H1 (cell line): ENCODE data around the gene ARHGAP12. TPM values are rescaled to one million over a fixed set of nuclear protein-coding genes. Genes with fewer than 3 reads are reported as not detected.

Experiments used
- CTCF ChIA-PET: fragments of 300-600 bp; sonication (Branson Sonifier 250); formaldehyde crosslinking; loops from one replicate; lab custom pipeline; 2021; ENCODE audit not compliant: partially characterized antibody; lab: Charles Lee
- POLR2A ChIA-PET: fragments of 300-600 bp; sonication (Branson Sonifier 250); formaldehyde crosslinking; loops from one replicate; lab custom pipeline; 2021; ENCODE audit warnings: inconsistent platforms; ENCODE audit not compliant: partially characterized antibody; lab: Charles Lee
- DNase-seq, 2 experiments: peaks; one replicate each; pipeline versions ENCODE4 v3.0.0 to v3.0.0-alpha.2; 2010 to 2022; ENCODE audit warnings: low spot score in 2 of 2, low read depth in 1 of 2, mixed read lengths in 1 of 2
- FAIRE-seq: peaks from 2 replicates; lab custom pipeline; 2011; peaks lifted over from hg19 to GRCh38; lab: Jason Lieb, UNC
- H2AFZ ChIP-seq: 2 replicates; pipeline ENCODE4 v1.8.1; 2012; ENCODE audit warnings: low read length, inconsistent platforms
- H2AK5ac ChIP-seq: 2 replicates; pipeline ENCODE4 v1.6.1; 2013; ENCODE audit warnings: low read depth, low read length
- H2BK120ac ChIP-seq: replicated peaks from 2 replicates; pipeline ENCODE3; 2013; ENCODE audit warnings: low read depth, low read length, inconsistent platforms
- H2BK12ac ChIP-seq: 2 replicates; pipeline ENCODE4 v1.6.1; 2013; ENCODE audit warnings: low read depth, low read length
- H2BK15ac ChIP-seq: 2 replicates; pipeline ENCODE4 v1.6.1; 2013; ENCODE audit warnings: low read length
- H2BK20ac ChIP-seq: 2 replicates; pipeline ENCODE4 v1.6.1; 2013; ENCODE audit warnings: low read length
- H2BK5ac ChIP-seq: 2 replicates; pipeline ENCODE4 v1.6.1; 2013; ENCODE audit warnings: low read depth, low read length
- H3K14ac ChIP-seq: 2 replicates; pipeline ENCODE4 v1.6.1; 2013; ENCODE audit warnings: inconsistent platforms; ENCODE audit not compliant: insufficient read length
- H3K18ac ChIP-seq: 2 replicates; pipeline ENCODE4 v1.6.1; 2013; ENCODE audit warnings: low read length; ENCODE audit errors: extremely low read depth
- H3K23ac ChIP-seq: 2 replicates; pipeline ENCODE4 v1.6.1; 2013; ENCODE audit warnings: inconsistent platforms; ENCODE audit not compliant: insufficient read length
- H3K23me2 ChIP-seq: 2 replicates; pipeline ENCODE4 v1.6.1; 2013; ENCODE audit warnings: low read depth, low read length
- H3K27ac ChIP-seq: 2 replicates; pipeline ENCODE4 v1.6.1; 2011; ENCODE audit warnings: low read depth, low read length, inconsistent platforms
- H3K27me3 ChIP-seq, 4 experiments: replicated peaks in 1 of 4; 1 replicate in 1 of 4; 2 replicates in 3 of 4; pipeline versions ENCODE4 v1.6.1 to v1.8.1; 2011 to 2013; ENCODE audit warnings: low read length in 3 of 4, mild to moderate bottlenecking in 3 of 4, inconsistent platforms in 2 of 4, mixed read lengths in 2 of 4, moderate library complexity in 1 of 4; ENCODE audit not compliant: control insufficient read depth in 3 of 4, insufficient read depth in 3 of 4; ENCODE audit errors: extremely low read depth in 1 of 4
- H3K36me3 ChIP-seq, 4 experiments: 2 replicates each; pipeline versions ENCODE4 v1.6.1 to v1.8.1; 2011 to 2013; ENCODE audit warnings: mild to moderate bottlenecking in 4 of 4, low read length in 3 of 4, moderate library complexity in 2 of 4, control low read depth in 1 of 4, inconsistent platforms in 1 of 4; ENCODE audit not compliant: insufficient read depth in 4 of 4, control insufficient read depth in 2 of 4
- H3K4ac ChIP-seq: replicated peaks from 2 replicates; pipeline ENCODE3; 2013; ENCODE audit warnings: low read length, low read depth, mixed read lengths, inconsistent platforms; ENCODE audit not compliant: insufficient read length
- H3K4me1 ChIP-seq, 4 experiments: replicated peaks in 1 of 4; 1 replicate in 1 of 4; 2 replicates in 3 of 4; pipeline versions ENCODE4 v1.6.1 to v1.8.1; 2011 to 2013; ENCODE audit warnings: low read length in 3 of 4, inconsistent platforms in 2 of 4, mixed read lengths in 1 of 4; ENCODE audit not compliant: insufficient read depth in 4 of 4, control insufficient read depth in 3 of 4
- H3K4me2 ChIP-seq, 2 experiments: 2 replicates each; pipeline versions ENCODE4 v1.6.1 to v1.8.1; 2011 to 2013; ENCODE audit warnings: low read depth in 2 of 2, low read length in 2 of 2, control low read depth in 1 of 2, inconsistent platforms in 1 of 2, mild to moderate bottlenecking in 1 of 2; ENCODE audit not compliant: insufficient read depth in 1 of 2
- H3K4me3 ChIP-seq, 4 experiments: fragments of 200-600, 300-600 bp in 1 of 4; sonication (generic), shearing (Covaris generic), sonication (Bioruptor Twin) in 1 of 4; 2 replicates each; pipeline versions ENCODE4 v1.5.1 to v1.8.1; 2011 to 2016; ENCODE audit warnings: low read length in 4 of 4, low read depth in 3 of 4, control low read depth in 2 of 4, inconsistent platforms in 2 of 4, mild to moderate bottlenecking in 2 of 4, mixed read lengths in 1 of 4, moderate library complexity in 1 of 4; ENCODE audit not compliant: insufficient read depth in 2 of 4; ENCODE audit errors: extremely low read depth in 1 of 4
- H3K56ac ChIP-seq: replicated peaks from 2 replicates; pipeline ENCODE3; 2013; ENCODE audit warnings: low read depth, mild to moderate bottlenecking, mixed read lengths, low read length, inconsistent platforms; ENCODE audit not compliant: insufficient read length
- H3K79me1 ChIP-seq: 2 replicates; pipeline ENCODE4 v1.6.1; 2013; ENCODE audit warnings: low read depth, low read length, control low read depth
- H3K79me2 ChIP-seq, 2 experiments: 2 replicates each; pipeline versions ENCODE4 v1.6.1 to v1.8.1; 2012 to 2013; ENCODE audit warnings: low read length in 2 of 2, mild to moderate bottlenecking in 2 of 2, inconsistent platforms in 1 of 2; ENCODE audit not compliant: insufficient read depth in 2 of 2, control insufficient read depth in 1 of 2
- H3K9ac ChIP-seq, 4 experiments: replicated peaks in 1 of 4; 1 replicate in 1 of 4; 2 replicates in 3 of 4; pipeline versions ENCODE4 v1.6.1 to v1.8.1; 2011 to 2013; ENCODE audit warnings: low read depth in 3 of 4, low read length in 3 of 4, control low read depth in 2 of 4, mild to moderate bottlenecking in 2 of 4, moderate library complexity in 2 of 4, inconsistent platforms in 1 of 4; ENCODE audit errors: extremely low read depth in 1 of 4
- H3K9me3 ChIP-seq, 2 experiments: 2 replicates each; pipeline versions ENCODE4 v1.6.1 to v1.8.1; 2012 to 2013; ENCODE audit warnings: mild to moderate bottlenecking in 2 of 2, moderate library complexity in 2 of 2, control low read depth in 1 of 2, inconsistent platforms in 1 of 2, low read depth in 1 of 2, low read length in 1 of 2, mixed read lengths in 1 of 2; ENCODE audit not compliant: insufficient read depth in 2 of 2
- H4K20me1 ChIP-seq, 2 experiments: replicated peaks in 1 of 2; 2 replicates each; pipeline versions ENCODE3 to v1.8.1; 2011 to 2013; ENCODE audit warnings: inconsistent platforms in 2 of 2, low read length in 2 of 2, mild to moderate bottlenecking in 1 of 2; ENCODE audit not compliant: insufficient read depth in 2 of 2, control insufficient read depth in 1 of 2
- H4K5ac ChIP-seq: 2 replicates; pipeline ENCODE4 v1.6.1; 2013; ENCODE audit warnings: low read length, low read depth, mixed read lengths, inconsistent platforms; ENCODE audit not compliant: insufficient read length
- H4K8ac ChIP-seq: 2 replicates; pipeline ENCODE4 v1.8.0; 2013; ENCODE audit warnings: mild to moderate bottlenecking, moderate library complexity, low read length, inconsistent platforms; ENCODE audit not compliant: insufficient read depth; ENCODE audit errors: extremely low read depth
- H4K91ac ChIP-seq: replicated peaks from 2 replicates; pipeline ENCODE3; 2013; ENCODE audit warnings: low read length, mixed read lengths, inconsistent platforms; ENCODE audit not compliant: insufficient read length
- BACH1 ChIP-seq: IDR thresholded peaks from 2 replicates; pipeline ENCODE4 v1.6.1; 2012; ENCODE audit warnings: low read length, improper control_type of control experiment
- CHD1 ChIP-seq: IDR thresholded peaks from 2 replicates; pipeline ENCODE4 v1.6.1; 2012; ENCODE audit warnings: low read depth, low read length, improper control_type of control experiment
- CTBP2 ChIP-seq: IDR thresholded peaks from 2 replicates; pipeline ENCODE4 v1.7.0; 2011; ENCODE audit warnings: borderline replicate concordance, mild to moderate bottlenecking, moderate library complexity, mixed read lengths, low read length; ENCODE audit not compliant: insufficient read depth, insufficient read length
- HDAC2 ChIP-seq, 2 experiments: fragments of 300-600 bp in 1 of 2; sonication (generic) in 1 of 2; IDR thresholded peaks; 2 replicates each; pipeline ENCODE4 v1.6.1; 2011 to 2012; ENCODE audit warnings: low read depth in 2 of 2, low read length in 2 of 2, mild to moderate bottlenecking in 2 of 2, moderate library complexity in 2 of 2, borderline replicate concordance in 1 of 2, inconsistent platforms in 1 of 2
- HDAC6 ChIP-seq: IDR thresholded peaks from one replicate; pipeline ENCODE4 v1.7.1; 2012; ENCODE audit warnings: low read depth, mild to moderate bottlenecking, inconsistent platforms, low read length, moderate library complexity
- KDM1A ChIP-seq: fragments of 200-600, 300-600 bp; sonication (generic); IDR thresholded peaks from 2 replicates; pipeline ENCODE4 v1.7.1; 2016; ENCODE audit warnings: mild to moderate bottlenecking, low read length, borderline replicate concordance
- RFX5 ChIP-seq: IDR thresholded peaks from 2 replicates; pipeline ENCODE4 v1.6.1; 2011; ENCODE audit warnings: low read depth, low read length, improper control_type of control experiment, borderline replicate concordance
- RNF2 ChIP-seq: fragments of 200-900, 300-1000 bp; sonication (generic); IDR thresholded peaks from 2 replicates; pipeline ENCODE4 v1.7.1; 2016; ENCODE audit warnings: borderline replicate concordance, low read depth, mild to moderate bottlenecking, antibody characterized with exemption, low read length; ENCODE audit not compliant: poor library complexity, severe bottlenecking; ENCODE audit errors: missing control alignments
- RXRA ChIP-seq: IDR thresholded peaks from 2 replicates; pipeline ENCODE4 v1.6.1; 2011; ENCODE audit warnings: low read depth, mild to moderate bottlenecking, low read length, moderate library complexity; ENCODE audit not compliant: insufficient read depth
- SP2 ChIP-seq: IDR thresholded peaks from 2 replicates; pipeline ENCODE4 v1.6.1; 2012; ENCODE audit warnings: mild to moderate bottlenecking, low read length, inconsistent platforms
- SP4 ChIP-seq: IDR thresholded peaks from 2 replicates; pipeline ENCODE4 v1.6.1; 2012; ENCODE audit warnings: low read length, inconsistent platforms
- TEAD4 ChIP-seq: IDR thresholded peaks from 2 replicates; pipeline ENCODE4 v1.6.1; 2012; ENCODE audit warnings: low read depth, low read length, inconsistent platforms, mixed read lengths
- ZNF274 ChIP-seq: IDR thresholded peaks from 2 replicates; pipeline ENCODE4 v1.7.0; 2012; ENCODE audit warnings: low read length, borderline replicate concordance; ENCODE audit errors: extremely low read depth
- polyA plus RNA-seq, 7 experiments: library from polyadenylated mRNA; depleted of rRNA in 3 of 7; stranded (reverse) in 5 of 7; unstranded in 2 of 7; fragments of >200 nt in 5 of 7; fragments of 200-250 nt in 2 of 7; gene quantifications; 1 replicate in 5 of 7; 2 replicates in 1 of 7; 4 replicates in 1 of 7; pipeline versions ENCODE4 v1.2.1 to v1.2.3, GENCODE V29; 2011 to 2013; ENCODE audit warnings: missing spikeins in 2 of 7, mixed read lengths in 2 of 7
- total RNA-seq: library from RNA; stranded (reverse); fragmentation: NEBNext Ultra II Directional; extraction: Animal tissue kit (Norgen Biotek cat#: 25700); gene quantifications from 2 replicates; pipeline ENCODE4 v1.2.1, GENCODE V29; 2021

ARHGAP12 gene
- total and polyA plus RNA-seq, 2 of the 8 experiments (the other 6 are each of a cell fraction or from before 2014, with no cell fraction given), result 10.1 to 39.0 TPM

GRCh38 chr10:31953080-31953479, 24.4 kb upstream of the ARHGAP12 start:
- Histone ChIP-seq H3K27me3 (no peaks in the 10 kb centered on the region), H2AFZ (no peak overlapping the region), H3K4me2 (no peak overlapping the region), H3K23ac (no peak overlapping the region), H3K4ac (no peak overlapping the region), H3K9me3 (peaks cover 14 to 19% of the 10 kb centered on the region in 2 experiments; a peak in 3 of 4 replicates), H3K14ac (no peak overlapping the region), H3K36me3 (no peaks in the 10 kb centered on the region), H2BK20ac (no peak overlapping the region), H4K20me1 (no peaks in the 10 kb centered on the region), H4K8ac (no peak overlapping the region), H3K56ac (no peak overlapping the region), H2AK5ac (no peak overlapping the region), H2BK12ac (no peak overlapping the region), H3K79me1 (no peaks in the 10 kb centered on the region), H3K9ac (no peak overlapping the region), H4K91ac (no peak overlapping the region), H3K27ac (no peak overlapping the region), H3K23me2 (no peaks in the 10 kb centered on the region), H2BK15ac (no peak overlapping the region), H4K5ac (no peak overlapping the region), H3K79me2 (no peaks in the 10 kb centered on the region), H2BK5ac (no peak overlapping the region), H3K4me1 (no peaks in the 10 kb centered on the region), H3K4me3 (no peak overlapping the region), H3K18ac (no peak overlapping the region)
- DNase-seq, result no peak
- CTCF ChIA-PET, result no interaction called here
- FAIRE-seq, result no peak
- no peak for TF ChIP-seq SP4
- TF ChIP-seq ZNF274, result no peak
- no peak for TF ChIP-seq HDAC6
- no peak for TF ChIP-seq BACH1
- no peak for TF ChIP-seq TEAD4
- no peak for TF ChIP-seq RXRA
- TF ChIP-seq KDM1A, result no peak
- TF ChIP-seq RFX5, result no peak
- TF ChIP-seq RNF2, result no peak
- TF ChIP-seq CTBP2, result no peak
- no peak for TF ChIP-seq CHD1
- no peak for TF ChIP-seq HDAC2 (IDR thresholded peaks at IDR 0.05; ENCODE audit: borderline replicate concordance in 1 of 2, low read depth in 2 of 2, low read length in 2 of 2)
- TF ChIP-seq SP2, result no peak
- TF ChIP-seq, all 59 proteins: peak for 0
- POLR2A ChIA-PET, result no interaction called here
- H2BK120ac ChIP-seq, result no peak overlapping the region
